Activated CD8-positive, alpha-beta T cell treated with anti-CD3 and anti-CD28 coated beads for 36 hours (primary cell): ENCODE results near the gene COPS3. TPM values are rescaled to one million over a fixed set of nuclear protein-coding genes. Genes with fewer than 3 reads are reported as not detected.
A peak's percentile ranks its signal among the peaks of the same experiment; 100 is the strongest.

Experiments
- ATAC-seq: fragments of 200-7000 bp; cut with Tn5 transposase; one replicate; pipeline ENCODE4 v1.10.0; 2021; ENCODE audit warnings: mild to moderate bottlenecking, moderate library complexity
- CTCF ChIA-PET: fragments of 350-600 bp; sonication (Branson Sonifier 250); formaldehyde crosslinking; loops from one replicate; lab custom pipeline; 2021; ENCODE audit warnings: antibody characterized with exemption; lab: Charles Lee
- POLR2A ChIA-PET: fragments of 350-600 bp; sonication (Branson Sonifier 250); formaldehyde crosslinking; loops from one replicate; lab custom pipeline; 2021; ENCODE audit warnings: antibody characterized with exemption; lab: Charles Lee
- DNase-seq: peaks from one replicate; pipeline ENCODE4 v3.0.0-alpha.2; 2020
- H3K27ac Mint-ChIP-seq: one replicate; pipeline ENCODE4 v1.8.0; 2021; ENCODE audit warnings: mild to moderate bottlenecking, mixed read lengths
- H3K27me3 Mint-ChIP-seq: one replicate; pipeline ENCODE4 v1.8.0; 2021; ENCODE audit warnings: mixed read lengths
- H3K36me3 Mint-ChIP-seq: one replicate; pipeline ENCODE4 v1.8.0; 2021; ENCODE audit warnings: low read depth, mixed read lengths
- H3K4me1 Mint-ChIP-seq: one replicate; pipeline ENCODE4 v1.8.0; 2021; ENCODE audit warnings: low read depth, mixed read lengths
- H3K4me3 Mint-ChIP-seq: one replicate; pipeline ENCODE4 v1.8.0; 2021; ENCODE audit warnings: mild to moderate bottlenecking, moderate library complexity, mixed read lengths
- H3K9me3 Mint-ChIP-seq: one replicate; pipeline ENCODE4 v1.8.0; 2021; ENCODE audit warnings: mixed read lengths
- CTCF ChIP-seq: fragments of 200-600 bp; IDR thresholded peaks from one replicate; pipeline ENCODE4 v1.8.0; 2022; ENCODE audit warnings: antibody characterized with exemption, mild to moderate bottlenecking
- intact Hi-C: fragments of 100-400 bp; cut with micrococcal nuclease; formaldehyde crosslinking; loops from one replicate; pipeline ENCODE4 v1.10.0; 2022
- total RNA-seq, 2 experiments: library from RNA; stranded (reverse); gene quantifications; one replicate each; pipeline ENCODE4 v1.2.3, GENCODE V29; 2021

Gene COPS3
- total RNA-seq, 2 experiments from 2014 or later: 91.1 to 99.8 TPM

GRCh38 chr17:17206913-17207335, 74.1 kb downstream of the COPS3 start:
- CTCF ChIA-PET: interaction anchor here (1.1 kb wide), 1 partner anchor 65 kb away, joined by 4 read pairs; no protein-coding TSS in a partner anchor
- Mint-ChIP-seq H3K27ac (peak overlapping the region; percentile 52), H3K4me1 (peaks cover 26% of the 10 kb centered on the region), H3K36me3 (peaks cover 16% of the 10 kb centered on the region), H3K4me3 (peak overlapping the region; percentile 54), H3K9me3 (no peaks in the 10 kb centered on the region), H3K27me3 (no peaks in the 10 kb centered on the region)
- TF ChIP-seq CTCF: no peak
- ATAC-seq: no peak
- POLR2A ChIA-PET: interaction anchor here (0.9 to 3.2 kb wide), 6 partner anchors 10 to 99 kb away, joined by 3 to 11 read pairs (median 3); partner anchors contain the start of gene FLCN
- DNase-seq: no peak
- intact Hi-C loops: no loop called here

DNA sequence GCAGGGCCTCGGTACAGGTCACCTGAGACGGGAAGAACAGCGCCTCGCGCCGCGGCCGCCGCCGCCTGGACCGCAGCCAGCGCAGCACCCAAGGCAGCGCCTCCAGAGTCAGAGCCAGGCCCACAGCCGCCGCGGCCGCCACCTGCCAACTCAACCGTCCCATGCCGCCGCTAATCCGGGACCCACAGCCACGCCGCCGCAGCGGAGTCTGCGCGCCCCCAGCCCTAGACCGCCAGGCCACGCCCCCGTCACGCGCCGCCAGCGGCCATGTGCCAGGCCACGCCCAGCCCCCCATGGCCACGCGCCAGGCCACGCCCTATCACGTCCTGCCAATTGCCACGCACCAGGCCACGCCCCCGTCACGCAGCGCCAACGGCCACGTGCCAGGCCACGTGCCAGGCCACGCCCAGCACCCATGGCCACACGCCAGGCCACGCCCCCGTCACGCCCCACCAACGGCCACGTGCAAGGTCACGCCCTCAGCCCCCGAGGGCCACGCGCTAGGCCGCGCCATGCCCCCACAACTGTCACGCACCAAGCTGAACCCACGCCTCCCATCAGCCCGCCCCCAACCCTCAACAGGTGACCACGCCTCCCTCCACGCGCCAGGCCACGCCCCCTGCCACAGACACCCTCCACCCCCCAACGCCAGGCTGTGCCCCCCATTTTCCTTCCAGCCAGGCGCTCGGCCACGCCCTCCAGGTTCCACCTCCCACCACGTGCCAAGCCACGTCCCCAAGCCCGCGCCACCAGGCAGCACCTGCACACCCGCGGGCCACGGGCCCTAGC, 74.7 kb downstream of the COPS3 start, which contains the start of gene PLD6:
Gene PLD6 (minus strand): TSS at position 210 of the 789 bp plus-strand sequence. CDS start 47 bp downstream, at position 163.
- H3K27me3 Mint-ChIP-seq: no peaks in the 10 kb centered on the region
- no peak for TF ChIP-seq CTCF
- ATAC-seq (peak; percentile 78), DNase-seq (peak; percentile 92)
- peak within 1 kb of the TSS; percentile 93 for H3K4me3 Mint-ChIP-seq
- intact Hi-C loops: no loop called here
- peaks cover 17% of the 10 kb centered on the region for H3K36me3 Mint-ChIP-seq
- H3K4me1 Mint-ChIP-seq: peaks cover 26% of the 10 kb centered on the region
- CTCF ChIA-PET: no interaction called here
- H3K27ac Mint-ChIP-seq: peak within 1 kb of the TSS; percentile 96
- POLR2A ChIA-PET: interaction anchor here (0.8 to 3.2 kb wide), 9 partner anchors 10 to 100 kb away, joined by 3 to 12 read pairs (median 3); partner anchors contain the start of gene FLCN
- no peaks in the 10 kb centered on the region for H3K9me3 Mint-ChIP-seq

DNA sequence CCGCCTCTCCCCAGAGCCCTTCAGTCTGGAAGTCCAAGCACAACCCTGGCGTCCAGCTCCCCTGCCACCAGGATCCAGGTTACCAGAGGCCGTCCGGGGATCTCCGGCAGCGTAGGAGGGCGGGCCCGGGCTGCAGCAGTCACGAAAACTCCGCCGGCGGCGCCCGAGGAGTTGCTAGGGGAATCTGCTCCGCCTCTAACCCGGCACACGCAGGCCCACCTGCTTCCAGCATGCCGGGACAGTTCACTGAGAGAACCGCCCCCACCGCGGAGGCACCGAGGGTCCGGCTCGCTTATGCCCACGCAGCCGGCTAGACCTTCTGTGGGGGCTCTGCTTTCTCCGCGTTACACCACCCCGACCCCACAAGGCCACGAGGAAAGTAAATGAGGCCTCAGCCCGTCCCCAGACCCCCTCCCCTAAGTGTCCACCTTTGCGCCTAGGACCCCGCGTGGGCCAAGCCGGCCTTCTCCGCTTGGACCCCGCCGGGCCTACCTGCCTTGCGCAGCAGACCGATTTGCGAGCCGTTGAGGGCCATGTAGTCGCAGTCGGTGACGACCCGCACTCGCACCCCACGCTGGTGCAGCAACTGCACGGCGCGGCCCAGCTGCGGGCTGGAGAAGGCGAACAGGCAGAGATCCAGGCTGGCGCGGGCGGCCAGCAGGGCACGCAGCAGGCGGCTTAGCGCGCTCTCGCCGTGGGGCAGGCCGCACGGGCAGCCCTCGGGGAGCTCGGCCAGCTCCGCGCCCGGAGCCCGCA, 75.5 kb downstream of the COPS3 start:
- no peak for TF ChIP-seq CTCF
- peak overlapping the region; percentile 96 for H3K27ac Mint-ChIP-seq
- peak overlapping the region; percentile 93 for H3K4me3 Mint-ChIP-seq
- H3K27me3 Mint-ChIP-seq: no peaks in the 10 kb centered on the region
- no peaks in the 10 kb centered on the region for H3K9me3 Mint-ChIP-seq
- CTCF ChIA-PET: interaction anchor here (1.4 kb wide), 1 partner anchor 9 kb away, joined by 4 read pairs; no protein-coding TSS in a partner anchor
- H3K4me1 Mint-ChIP-seq: peaks cover 26% of the 10 kb centered on the region
- peak; percentile 86 for DNase-seq
- POLR2A ChIA-PET: interaction anchor here (0.8 to 3.2 kb wide), 7 partner anchors 9 to 41 kb away, joined by 3 to 12 read pairs (median 6); no protein-coding TSS in a partner anchor
- intact Hi-C loops: no loop called here
- ATAC-seq: peak; percentile 71
- H3K36me3 Mint-ChIP-seq: peaks cover 21% of the 10 kb centered on the region

DNA sequence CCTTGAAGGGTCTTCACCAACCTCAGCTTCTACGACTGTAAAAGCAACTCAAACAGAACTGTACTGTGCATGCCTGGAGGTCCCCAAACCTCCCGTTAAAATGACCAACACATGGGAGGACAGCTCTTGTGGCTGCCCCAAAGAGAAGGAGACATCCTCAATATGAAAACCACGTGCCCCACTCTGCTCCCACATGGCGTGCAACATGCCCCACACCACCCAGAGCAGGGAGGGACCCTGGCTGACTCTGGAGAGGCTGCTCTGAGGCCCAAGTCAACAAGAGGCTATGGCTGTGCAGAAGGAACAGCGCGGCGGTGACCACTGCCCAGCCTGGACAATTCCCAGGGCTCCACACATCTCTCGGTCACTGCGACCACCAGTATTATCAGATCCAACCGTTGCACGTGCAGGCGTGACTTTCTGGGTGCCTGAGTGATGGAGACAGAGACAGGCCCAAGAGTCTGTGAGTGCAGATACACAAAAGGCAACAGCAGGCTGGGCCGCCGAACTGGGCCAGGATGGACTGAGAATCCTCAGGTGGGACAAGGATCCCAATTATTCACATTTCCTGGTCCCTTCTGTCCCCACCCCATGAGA, 76.3 kb downstream of the COPS3 start:
- no peak for ATAC-seq
- no peak for TF ChIP-seq CTCF
- CTCF ChIA-PET: interaction anchor here (1.4 kb wide), 1 partner anchor 8 kb away, joined by 4 read pairs; no protein-coding TSS in a partner anchor
- Mint-ChIP-seq H3K4me1 (peaks cover 26% of the 10 kb centered on the region), H3K9me3 (no peaks in the 10 kb centered on the region), H3K27me3 (no peaks in the 10 kb centered on the region), H3K4me3 (peak overlapping the region; percentile 93), H3K36me3 (peaks cover 26% of the 10 kb centered on the region), H3K27ac (peak overlapping the region; percentile 96)
- intact Hi-C loops: no loop called here
- DNase-seq: no peak
- POLR2A ChIA-PET: interaction anchor here (0.9 to 3.2 kb wide), 5 partner anchors 8 to 40 kb away, joined by 3 to 12 read pairs (median 7); no protein-coding TSS in a partner anchor
